HG02610 (cell line): ENCODE results near the gene LEPROT.
"Not testable (repeated sequence)": the region's sequence is repeated elsewhere in the genome, so short reads cannot be mapped to it uniquely, and the experiment has no call there.

ENCODE experiments used
- ATAC-seq: cut with Tn5 transposase; IDR thresholded peaks from one replicate; pipeline ENCODE4 v1.9.1; 2021; ENCODE audit warnings: mild to moderate bottlenecking, moderate library complexity; ENCODE audit not compliant: unreplicated experiment

LEPROT gene

DNA sequence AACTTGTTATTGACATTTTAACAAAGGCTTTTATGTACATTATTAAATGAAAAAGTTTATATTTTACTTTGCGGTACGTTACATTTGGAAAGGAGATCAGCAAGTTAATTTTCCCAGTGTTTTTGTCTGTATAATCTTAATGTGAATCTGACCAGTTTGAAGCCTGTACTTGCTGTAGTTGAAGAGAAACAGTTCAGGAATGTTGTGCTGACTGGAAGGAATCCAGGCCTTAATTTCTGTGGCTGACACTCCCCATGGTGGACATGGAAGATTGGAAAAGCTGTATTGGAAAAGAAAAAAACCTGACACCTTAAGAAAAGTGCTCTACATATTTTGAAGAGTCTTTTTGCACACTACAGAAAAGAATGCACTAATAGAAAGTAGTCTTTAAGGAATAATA lies 15.5 kb downstream of the LEPROT start:
- no peak for ATAC-seq

DNA sequence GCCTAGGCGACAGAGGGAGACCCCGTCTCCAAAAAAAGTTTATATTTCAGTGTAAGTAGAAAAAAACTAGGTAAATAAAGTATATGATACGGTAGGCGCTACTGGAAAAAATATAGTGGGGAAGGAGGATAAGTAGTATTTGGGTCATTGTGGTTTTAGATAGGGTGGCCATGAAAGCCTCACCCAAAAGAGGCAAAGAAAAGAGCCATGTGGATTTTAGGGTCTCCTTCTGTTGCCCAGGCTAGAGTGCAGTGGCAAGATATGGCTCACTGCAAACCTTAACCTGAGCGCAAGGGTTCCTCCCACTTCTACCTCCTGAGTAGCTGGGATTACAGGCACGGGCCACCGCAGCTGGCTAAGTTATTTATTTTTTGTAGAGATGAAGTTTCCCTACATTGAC lies 17.1 kb downstream of the LEPROT start:
- no peak for ATAC-seq

DNA sequence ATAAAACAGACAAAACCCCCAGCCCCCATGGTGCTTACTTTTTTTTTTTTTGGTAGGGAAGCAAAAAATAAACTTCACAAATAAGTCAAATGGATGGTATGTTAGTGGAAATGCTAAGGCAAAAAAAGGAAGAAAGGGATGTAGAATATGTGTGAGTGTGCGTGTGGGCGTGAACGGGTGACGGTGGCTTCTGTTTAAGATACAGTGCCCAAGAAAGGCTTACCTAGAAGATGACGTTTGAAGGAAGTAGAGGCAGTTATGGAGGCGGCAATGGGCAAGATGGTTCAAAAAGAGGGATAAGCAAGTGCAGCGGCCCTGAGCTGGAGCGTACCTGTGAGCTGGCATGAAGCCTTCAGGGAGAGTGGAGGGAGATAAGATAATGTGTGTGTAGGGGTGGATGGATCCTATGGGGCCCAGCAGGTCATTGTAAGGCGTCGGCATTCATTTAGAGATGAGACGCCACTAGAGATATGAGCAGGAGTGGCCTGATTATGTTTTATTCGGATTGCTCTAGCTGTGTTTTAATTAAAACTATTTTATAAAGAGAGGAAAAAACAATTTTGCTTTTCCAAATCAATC lies 19.9 kb downstream of the LEPROT start:
- ATAC-seq = no peak

DNA sequence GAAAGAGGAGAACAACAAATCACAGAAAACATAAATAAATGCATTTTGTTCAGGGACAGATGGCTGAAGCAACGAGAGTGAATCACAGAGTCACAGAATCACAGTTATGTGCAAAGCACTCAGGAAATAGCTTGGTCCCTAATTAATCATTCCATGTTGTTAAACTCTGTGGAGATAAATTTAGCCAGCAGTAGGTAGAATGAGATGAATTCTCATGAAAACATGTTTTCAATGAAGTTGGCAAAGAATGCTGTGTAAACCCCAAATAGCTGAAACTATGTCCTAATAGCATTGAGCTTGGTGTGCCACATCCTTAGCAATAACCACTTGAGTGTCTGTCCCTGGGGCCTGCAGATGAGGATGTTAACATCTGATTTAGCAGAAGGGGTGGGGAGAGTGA lies 20.4 kb downstream of the LEPROT start:
- ATAC-seq = no peak

DNA sequence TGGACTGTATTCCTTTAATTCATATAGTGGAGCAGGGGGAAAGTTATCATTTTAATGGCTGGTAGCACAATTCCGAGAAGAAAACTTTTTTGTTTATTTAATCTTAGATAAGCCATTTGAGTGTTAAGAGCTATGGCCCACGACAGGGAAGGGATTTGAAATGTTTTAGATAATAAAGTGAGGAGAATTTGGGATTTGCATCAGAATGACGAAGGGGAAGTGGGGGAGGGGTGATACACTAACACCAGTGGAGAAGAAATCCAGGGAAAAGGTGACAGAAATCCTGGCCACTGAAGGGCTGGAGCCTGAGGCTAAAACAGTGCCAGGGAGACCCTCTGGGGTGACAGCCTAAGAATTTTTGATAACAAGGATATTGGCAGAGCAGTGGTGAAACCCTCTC lies 21.0 kb downstream of the LEPROT start:
- ATAC-seq = no peak

DNA sequence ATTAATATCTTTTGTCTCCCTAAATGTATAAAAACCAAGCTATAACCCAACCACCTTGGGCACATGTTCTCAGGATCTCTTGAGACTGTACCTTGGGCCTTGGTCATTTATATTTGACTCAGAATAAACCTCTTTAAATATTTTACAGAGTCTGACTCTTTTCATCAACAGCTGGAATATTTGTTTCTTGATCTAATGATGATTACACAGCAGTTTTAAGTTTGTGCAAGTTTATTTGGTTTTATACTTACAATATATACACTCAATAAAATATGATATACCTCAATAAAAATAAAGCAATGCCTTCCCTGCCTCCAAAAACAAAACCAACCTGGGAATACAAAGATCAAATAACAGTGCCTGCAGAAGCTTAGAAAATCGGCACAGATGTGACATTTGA lies 22.0 kb downstream of the LEPROT start:
- ATAC-seq = no peak

DNA sequence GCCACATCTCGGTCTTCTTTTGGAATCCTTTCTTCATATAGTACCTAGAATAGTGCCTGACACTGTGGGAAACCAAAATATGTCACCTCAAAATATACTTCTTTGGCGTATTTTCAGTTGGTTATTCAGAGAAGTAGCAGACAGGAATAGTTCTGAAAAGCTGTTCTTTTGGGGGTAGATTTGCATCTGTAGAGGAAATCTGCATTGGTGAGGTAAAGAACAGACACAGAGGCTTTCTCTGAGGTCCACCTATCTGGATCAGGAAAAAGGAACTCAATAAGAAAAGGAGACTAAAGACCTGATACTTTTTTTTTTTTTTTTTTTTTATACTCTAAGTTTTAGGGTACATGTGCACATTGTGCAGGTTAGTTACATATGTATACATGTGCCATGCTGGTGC lies 23.2 kb downstream of the LEPROT start:
- ATAC-seq = no peak

DNA sequence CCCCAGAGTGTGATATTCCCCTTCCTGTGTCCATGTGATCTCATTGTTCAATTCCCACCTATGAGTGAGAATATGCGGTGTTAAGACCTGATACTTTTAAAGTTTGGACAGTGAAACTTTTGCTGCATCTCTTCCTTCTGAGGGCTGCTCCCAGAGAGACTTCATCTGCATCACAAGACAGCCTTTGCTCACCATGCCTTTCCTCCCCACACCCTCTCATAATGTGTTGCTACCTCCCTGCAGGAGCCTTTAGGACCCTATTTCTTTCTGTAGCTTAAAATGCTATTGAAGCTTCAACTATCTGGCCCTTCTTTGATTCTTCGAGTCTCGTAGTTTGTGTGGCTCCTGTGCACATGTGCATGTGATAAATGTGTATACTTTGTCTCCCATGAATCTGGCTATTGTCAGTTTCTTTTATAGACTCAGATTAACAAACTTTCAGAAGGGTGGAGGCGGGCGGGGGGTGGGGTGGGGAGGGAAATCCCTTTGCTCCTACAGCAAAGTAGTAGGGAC lies 23.7 kb downstream of the LEPROT start:
- no peak for ATAC-seq

DNA sequence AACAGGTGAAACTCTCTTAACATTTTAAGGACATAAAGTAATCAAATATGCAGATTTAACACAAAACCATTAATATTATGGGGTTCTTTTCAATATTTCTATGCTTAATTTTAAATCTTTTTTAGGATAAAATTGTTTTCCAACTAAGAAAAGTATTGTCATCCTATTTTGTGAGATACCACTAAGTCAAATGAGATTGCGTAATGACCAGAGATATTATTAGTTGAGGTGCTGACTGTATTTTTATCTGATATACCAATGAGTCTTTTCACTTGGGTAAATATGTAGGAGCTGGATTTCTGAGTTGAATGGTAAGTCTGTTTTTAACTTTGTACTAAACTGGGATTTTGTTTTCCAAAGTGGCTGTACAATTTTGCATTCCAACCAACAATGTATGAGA lies 25.4 kb downstream of the LEPROT start:
- no peak for ATAC-seq

DNA sequence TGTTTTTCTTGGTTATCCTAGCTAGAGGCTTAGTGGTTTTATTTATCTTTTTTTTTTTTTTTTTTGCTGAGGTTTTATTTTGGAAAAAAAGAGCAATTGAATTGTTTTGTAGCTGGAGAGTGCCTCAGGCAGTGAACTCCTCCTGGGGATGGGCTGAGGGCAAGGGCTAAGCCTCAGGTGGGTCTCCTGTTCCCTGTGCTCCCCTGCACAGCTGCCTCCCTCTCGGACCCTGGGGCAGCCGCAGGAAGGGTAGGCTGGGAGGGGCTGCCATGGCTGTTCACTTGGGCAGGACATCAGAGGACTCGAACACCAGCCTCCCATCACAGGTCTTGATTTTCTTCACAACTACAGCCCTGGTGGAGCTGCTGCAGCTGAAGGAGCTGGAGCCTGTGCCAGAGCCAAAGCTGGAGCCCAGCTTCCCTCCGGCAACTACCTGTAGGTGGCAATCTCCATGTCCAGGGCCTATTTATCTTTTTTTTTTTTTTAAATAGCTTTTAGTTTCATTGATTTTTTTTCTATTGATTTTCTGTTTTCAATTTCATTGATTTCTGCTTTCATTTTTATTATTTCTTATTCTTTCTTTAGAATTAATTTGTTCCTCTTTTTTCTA lies 28.9 kb downstream of the LEPROT start:
- ATAC-seq = no peak

DNA sequence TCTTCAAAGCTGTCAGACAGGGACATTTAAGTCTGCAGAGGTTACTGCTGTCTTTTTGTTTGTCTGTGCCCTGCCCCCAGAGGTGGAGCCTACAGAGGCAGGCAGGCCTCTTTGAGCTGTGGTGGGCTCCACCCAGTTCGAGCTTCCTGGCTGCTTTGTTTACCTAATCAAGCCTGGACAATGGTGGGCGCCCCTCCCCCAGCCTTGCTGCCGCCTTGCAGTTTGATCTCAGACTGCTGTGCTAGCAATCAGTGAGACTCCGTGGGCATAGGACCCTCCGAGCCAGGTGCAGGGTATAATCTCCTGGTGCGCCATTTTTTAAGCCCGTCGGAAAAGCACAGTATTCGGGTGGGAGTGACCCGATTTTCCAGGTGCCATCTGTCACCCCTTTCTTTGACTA lies 35.2 kb downstream of the LEPROT start:
- ATAC-seq = not testable (repeated sequence)

DNA sequence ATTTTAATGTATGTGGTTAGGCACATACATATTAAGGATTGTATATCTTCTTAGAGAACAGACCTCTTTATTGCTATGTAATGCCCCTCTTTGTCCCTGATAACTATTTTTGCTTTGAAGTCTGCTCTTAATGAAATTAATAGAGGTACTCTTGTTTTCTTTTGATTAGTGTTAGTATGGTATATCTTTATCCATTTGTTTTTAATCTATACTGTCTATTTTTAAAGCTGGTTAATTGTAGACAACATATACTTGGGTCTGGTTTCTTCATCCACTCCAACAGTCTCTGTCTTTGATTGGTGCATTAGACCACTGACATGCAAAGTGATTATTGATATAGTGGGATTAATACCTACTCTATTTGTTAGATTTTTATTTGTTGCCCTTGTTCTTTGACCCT lies 36.0 kb downstream of the LEPROT start:
- no peak for ATAC-seq

DNA sequence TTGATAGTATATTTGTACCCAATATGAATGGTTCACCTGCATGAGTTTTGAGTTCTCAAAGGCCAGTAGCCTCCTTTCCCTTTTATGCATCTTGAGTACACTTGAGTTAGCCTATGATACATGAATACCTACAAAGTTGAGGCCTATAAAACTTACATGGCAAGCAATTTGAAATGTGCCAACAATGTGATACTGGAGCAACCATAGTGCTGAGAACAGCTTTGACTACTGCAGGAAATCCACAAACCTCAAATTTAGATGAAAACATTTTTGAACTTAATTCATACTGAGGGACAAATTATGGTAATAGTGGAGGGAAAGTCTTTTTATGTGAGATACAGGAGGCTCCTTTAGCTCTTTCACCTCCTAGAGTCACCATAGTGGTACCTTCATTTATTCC lies 37.4 kb downstream of the LEPROT start:
- no peak for ATAC-seq

DNA sequence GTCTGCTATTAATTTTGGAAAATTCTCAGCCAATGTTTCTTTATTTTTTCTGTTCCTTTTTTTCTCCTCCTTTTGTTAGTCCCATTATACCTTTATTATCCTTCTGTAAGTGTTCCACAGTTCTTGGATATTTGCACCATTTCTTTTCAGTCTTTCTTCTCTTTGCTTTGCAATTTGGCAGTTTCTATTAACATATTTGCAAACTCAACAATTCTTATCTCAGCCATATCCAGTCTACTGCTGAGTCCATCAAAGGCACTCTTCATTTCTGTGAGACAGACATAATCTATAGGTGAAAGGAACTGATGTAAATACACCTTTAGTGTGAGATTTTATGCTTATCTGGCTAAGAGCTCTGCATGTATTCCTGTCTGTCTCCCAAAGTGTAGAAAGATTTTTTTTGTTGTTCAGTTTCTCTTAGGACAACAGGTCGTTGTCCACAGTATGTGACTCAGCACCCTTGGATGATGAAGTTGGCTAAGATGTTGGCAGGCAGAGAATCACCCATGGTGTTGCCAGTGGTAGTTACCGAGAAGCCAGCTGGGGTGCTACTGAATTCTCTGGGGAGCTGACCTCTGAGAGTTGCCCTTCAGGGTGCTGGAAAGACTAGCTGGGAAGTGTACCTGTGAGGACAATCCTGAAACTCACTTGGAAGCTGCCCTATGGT lies 38.4 kb downstream of the LEPROT start:
- no peak for ATAC-seq

DNA sequence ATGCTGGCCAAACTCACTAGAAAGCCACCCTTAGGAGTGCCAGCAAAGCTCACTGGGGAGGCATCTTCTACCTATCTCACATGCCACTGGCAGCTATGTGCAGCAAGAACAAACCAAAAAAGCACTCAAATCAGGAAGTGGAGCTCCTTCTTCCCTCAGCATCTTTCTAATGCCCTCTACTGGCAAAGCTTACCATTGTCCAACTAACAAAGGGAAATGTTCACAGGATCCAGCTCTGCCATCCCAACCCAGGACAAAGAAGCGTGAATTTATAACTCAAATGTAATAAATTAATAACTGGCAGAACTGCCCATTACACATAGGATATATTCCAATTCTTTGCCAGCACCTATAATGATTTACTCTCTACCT lies 38.9 kb downstream of the LEPROT start:
- ATAC-seq = peak; percentile 66

DNA sequence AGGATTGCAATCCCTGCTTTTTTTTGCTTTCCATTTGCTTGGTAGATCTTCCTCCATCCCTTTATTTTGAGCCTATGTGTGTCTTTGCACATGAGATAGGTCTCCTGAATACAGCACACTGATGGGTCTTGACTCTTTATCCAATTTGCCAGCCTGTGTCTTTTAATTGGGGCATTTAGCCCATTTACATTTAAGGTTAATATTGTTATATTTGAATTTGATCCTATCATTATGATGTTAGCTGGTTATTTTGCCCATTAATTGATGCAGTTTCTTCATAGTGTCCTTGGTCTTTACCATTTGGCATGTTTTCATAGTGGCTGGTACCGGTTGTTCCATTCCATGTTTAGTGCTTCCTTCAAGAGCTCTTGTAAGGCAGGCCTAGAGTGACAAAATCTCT lies 45.4 kb downstream of the LEPROT start:
- not testable (repeated sequence) for ATAC-seq

DNA sequence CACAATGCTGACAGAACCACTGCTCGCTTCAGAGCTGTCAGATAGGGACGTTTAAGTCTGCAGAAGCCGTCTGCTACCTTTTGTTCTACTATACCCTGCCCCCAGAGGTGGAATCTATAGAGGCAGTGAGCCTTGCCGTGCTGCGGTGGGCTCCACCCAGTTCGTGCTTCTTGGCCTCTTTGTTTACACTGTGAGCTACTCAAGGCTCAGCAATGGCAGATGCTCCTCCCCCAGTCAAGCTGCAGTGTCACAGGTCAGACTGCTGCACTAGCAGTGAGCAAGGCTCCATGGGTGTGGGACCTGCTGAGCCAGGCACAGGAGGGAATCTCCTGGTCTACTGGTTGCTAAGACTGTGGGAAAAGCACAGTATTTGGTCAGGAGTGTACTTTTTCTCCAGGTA lies 47.1 kb downstream of the LEPROT start:
- no peak for ATAC-seq

DNA sequence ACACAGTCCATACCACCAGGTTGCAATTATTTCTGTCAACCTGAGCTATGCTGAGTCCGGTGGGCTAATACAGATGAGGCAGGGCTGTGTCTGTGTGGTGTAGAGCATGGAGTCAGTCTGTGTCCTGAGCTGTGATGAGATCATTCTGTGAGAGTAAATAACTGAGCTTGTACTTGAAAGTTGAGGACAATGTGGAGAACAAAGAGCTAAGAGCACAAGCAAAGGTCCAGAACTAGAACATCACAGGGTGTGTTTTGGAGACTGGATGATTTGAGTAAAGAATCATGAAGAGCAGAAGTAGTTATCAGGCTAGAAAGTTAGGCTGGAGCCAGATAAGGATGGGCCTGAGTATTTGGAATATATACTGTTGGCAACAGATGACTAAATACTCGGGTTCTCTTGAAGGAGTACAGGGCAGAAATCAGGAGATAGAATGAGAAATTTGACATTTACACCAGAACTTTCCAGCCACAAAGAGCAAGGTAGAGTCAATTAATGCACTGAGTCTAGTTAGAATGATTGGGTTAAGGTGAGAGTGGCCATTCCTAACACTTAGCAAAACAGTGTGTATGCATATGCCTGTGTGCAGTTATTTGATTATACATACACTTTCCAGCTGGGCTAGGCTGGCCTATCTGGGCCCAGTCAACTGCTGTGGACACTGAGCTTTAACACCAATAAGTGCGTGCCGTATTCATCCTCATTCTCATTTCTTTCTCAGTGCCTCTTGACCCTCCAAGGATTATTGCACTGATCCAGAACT lies 48.8 kb downstream of the LEPROT start:
- no peak for ATAC-seq

DNA sequence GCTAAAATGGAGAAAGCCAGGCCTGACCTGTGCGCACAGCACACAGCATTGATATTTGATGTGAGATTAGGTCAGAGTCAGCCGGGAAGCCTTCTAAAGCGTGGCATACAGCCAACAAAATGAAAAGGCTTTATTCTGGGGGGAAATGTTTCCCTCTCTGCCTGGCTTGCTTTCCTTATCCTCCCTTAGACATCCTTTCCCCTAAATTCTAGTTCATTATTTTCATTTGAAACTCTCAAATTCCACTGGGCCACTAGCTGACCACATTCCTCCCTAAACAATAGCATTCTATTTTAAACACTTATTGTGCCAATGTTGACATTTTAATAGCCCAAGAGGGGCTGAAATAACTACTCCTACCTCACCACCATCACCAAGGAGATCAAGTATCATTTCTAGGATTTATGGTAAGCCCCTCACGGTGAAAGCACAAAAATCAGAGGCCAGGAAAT lies 49.4 kb downstream of the LEPROT start:
- ATAC-seq = no peak

DNA sequence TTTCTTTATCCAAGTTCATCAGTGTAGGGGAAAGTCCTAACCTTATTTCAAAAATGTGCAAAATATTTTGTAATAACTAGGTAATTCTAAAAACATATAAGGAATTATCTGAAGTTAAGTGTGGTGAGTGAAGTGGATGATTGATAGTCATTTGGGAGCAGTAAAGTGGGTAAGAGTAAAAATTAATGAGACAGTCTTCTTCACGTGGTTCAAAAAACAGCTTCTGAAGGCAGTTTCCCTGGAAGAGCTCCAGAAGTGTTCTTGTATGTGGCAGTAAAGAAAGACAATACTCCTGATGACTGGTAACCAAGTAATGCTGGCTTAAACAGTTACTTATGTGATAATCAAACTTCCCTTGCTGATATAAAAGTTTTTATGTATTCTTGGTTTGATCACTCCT lies 50.3 kb downstream of the LEPROT start:
- no peak for ATAC-seq

DNA sequence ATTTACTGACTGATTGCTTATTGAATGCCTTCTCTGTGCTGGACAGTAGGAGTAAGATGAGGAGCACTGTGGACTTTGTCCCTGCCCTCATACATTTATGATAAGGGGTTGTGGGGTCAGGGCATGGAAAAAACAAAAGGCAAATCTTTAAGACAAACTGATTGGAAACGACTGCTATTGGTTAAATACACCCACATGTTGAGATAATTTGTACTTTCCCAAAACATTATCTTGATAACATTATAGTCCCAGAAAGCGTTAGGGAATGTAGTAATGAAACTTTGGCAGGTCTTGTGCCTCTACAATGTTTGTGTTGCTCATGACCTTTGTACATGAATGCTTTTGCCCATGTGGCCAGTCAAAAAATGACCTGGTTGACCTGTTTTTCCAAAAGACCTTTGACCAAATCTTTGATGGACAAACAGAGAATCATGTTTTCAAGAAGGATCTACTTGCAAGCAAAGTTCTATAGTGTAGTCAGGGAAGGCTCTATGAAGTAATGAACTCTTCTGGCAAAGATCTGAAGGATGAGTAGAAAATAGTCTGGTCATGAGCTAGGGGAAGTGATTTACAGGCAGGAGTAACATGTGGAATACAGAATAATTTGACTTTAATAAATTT lies 50.9 kb downstream of the LEPROT start:
- ATAC-seq = no peak
